HG03432 (cell line): ENCODE measurements around the gene PLXNC1.
"Not testable (repeated sequence)": the region's sequence is repeated elsewhere in the genome, so short reads cannot be mapped to it uniquely, and the experiment has no call there.

Experiments
- ATAC-seq: cut with Tn5 transposase; IDR thresholded peaks from one replicate; pipeline ENCODE4 v1.9.1; 2021; ENCODE audit warnings: mild to moderate bottlenecking, moderate library complexity; ENCODE audit not compliant: unreplicated experiment

Gene PLXNC1

DNA sequence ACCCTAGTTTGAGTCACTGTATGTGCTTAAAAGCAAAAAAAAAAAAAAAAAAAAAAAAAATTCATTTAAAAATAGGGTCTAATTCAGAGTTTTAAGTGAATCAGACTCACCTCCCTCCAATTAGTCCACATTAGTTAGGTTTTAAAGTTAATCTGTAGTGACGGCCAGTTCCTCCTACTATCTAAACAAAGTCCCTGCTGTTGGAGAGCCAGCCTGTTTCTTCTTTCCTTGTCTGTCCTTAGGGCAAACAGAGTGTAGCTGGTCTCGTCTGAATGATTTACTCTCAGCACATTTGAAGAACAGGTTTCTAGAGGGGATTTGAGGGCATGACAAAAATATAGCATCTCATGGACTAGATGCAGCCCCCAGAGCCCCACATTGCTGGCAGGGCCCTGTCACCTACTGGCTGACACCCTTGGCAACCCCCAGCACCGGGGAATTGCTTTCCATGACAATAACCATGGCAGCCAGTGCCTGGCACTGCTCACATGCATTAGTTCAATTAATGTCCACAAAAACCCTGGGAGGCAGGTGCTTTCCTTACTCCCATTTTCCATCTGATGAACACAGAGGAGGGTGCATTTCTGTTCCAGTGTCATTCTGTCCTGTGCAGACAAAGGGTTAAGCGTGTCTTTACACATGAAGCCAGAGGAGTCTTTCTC lies 138.3 kb downstream of the PLXNC1 start:
- no peak for ATAC-seq

DNA sequence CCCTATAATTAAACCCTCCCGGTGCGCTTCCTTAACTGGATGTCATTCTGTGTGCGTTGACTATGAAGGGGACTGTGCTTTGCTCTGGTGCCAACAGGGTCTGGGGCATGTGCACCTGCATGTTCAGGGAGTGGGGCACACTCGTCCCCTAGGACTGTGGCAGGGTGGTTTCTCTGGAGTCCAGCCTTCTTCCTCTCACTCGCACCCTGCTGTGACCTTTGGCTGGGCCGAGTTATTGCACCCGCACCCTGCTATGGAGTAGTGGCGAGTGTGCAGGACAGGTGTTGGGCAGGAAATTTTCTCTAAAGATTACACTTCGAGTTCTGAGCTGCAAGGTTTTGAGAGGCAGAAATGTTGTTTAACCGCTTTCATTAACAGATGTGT lies 138.9 kb downstream of the PLXNC1 start:
- no peak for ATAC-seq

DNA sequence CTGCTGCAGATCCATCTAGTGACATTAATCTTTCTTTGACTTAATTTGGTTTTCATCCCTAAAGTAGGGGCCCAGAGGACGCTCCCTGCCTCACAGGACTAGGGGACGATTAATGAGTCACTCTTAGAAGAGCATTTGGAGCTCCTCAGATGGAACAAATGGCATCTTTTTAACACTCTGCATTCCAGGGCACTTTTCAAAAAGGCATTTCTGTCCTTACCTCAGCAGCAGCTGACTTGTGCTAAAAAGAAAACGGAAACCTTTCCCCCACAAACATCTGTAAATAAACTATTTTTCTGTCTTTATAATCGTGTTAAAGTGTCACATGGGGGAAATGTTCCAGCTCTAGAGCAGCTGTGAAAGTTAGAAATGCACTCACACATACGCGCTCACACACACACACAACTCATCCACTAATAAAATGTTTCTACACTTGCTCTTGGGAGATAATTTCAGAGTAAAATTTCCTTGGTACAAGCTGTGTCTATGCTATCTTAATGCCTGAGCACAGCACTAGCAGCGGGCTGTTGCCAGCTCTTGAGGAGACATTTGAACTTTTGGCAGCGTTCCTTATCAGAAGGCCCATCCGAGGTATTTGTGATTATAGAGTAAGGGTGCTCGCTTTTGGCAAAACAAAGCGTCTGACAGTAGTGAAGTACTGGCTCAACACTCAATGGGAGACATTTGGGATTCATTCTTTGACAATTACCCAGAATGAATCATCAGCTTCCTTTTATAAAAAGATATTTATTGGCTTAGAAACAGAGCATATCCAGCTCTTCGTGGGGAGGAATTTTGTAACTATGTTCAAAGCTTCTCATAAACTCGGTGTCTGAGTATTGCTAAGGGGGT lies 141.3 kb downstream of the PLXNC1 start:
- ATAC-seq, result no peak

DNA sequence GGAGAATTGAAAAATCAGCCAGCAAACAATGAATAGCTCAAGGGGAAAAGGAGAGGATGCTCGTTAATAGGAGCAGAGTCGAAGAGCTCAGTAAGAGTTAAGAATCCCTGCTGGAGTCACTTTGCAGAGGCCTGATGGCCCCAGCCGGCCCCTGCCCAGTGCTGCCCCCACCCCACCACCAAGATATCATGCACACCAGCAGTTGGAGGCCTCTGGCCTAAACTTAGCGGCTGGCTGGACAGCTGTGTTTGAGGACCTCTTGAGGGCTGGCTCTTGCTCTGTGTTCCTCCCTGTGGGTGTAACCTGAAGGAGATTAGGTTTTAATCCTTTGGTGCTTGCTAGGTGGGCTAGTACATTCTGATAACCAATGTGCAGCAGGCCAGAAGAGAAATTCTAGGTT lies 142.0 kb downstream of the PLXNC1 start:
- ATAC-seq, result no peak

DNA sequence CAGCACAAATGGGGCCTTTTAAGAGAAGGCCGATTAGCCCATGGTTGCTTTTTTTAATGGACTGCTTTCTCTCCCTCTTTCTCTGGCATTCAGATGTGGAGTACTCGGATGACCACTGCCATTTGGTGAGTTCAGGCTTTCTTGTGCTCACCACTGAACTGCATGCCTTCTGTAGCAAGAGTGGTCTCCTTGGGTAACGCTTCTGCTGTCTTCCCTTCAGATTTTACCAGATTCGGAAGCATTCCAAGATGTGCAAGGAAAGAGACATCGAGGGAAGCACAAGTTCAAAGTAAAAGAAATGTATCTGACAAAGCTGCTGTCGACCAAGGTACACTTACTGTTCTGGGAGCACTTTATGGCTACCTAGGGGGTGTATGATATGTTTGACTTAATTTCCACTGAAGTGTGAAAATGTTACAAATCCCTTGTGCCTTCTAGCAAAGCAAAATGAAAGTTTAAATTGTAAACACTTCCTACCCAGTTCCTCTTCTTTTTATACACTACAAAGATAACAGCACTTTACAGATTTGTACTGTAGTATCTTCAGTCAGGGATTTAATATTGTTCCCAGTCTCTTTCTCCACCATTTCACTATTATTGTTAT lies 148.8 kb downstream of the PLXNC1 start:
- ATAC-seq, result no peak

DNA sequence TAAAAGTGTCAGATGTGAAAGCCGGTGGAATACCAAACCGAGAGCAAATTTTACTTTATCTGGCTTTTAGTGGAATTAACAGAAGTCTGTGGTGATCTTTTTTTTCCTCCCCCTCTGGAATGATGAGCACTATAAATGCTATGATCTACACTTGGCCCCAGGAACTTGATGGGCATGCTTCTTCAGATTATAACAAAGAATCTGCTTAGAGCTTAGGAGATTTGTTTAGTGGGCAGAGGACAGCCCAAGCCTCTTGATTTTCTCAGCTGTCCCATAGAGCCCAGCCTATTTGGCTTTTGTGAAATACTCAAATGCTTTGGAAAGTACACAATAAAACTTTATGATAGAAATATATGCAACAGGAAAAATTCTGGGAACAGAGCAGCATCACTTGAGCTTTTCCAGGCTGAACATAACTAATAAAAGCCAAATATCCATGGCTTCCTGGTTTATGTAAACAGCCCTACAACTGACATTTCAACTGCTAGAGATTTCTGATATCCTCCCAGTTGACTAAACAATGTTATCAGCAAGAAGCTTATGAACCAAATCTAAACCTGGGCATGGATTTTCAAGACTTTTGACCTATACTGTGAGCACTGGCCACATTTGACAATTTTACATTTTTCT lies 149.6 kb downstream of the PLXNC1 start:
- ATAC-seq, result no peak

DNA sequence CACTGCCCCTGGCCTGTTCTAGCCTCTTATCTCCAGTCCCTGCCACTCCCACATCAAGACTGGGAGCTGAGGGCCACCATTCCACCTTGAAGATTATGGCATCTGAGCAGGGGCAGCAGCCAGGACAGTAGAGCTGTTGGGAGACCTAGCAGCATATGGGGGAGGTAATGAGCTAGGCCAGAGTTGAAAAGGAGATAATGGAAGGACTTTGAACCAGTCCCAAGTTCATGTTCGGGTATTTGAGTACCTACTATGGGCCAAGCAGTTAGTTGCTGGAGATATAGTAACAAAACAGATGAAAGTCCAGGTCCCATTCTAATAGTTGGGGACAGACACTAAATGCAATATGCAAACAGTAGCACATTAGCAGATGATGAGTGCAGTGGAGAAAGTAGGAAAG lies 151.5 kb downstream of the PLXNC1 start:
- ATAC-seq, result no peak

DNA sequence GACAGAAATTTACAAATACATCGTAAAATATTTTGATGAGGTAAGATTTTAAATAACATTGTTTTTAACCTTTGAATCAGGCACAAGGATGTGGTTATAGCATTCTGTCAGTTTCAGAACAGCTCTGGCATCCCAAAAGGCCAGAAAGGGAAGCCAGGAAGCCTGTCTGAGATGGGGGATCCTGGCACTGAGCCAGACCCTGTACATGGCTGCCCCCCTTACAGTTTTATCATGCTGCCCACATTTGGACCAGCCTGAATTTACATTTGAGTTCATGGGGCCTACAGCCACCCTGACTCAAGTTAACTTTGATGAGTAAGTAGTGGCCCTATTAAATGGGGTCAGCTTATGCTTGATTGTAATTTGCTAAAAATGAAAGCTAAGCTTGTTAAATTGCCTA lies 155.6 kb downstream of the PLXNC1 start:
- no peak for ATAC-seq

DNA sequence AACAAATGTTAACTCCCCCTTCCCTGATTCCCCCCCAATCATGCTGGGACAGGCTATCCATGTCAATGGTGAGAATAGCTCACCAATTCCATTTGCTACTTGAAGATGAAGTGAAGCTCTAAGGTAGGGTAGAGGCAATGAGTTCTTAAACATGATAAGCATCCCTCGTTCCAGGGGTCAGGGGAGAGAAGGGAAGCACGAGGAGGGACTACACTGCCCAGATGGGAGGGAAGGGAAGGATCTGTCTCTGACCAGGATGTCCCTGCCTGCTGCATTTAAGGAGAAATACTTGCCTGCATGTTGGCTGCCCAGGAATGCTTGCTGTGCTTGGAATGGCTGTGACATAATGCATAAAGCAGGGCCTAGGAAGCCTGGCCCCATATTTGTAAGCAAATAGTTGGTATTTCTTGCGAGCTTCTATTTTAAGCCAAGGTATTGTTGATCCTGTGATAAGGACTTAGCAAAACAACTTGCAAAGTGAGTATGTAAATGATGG lies 156.2 kb downstream of the PLXNC1 start:
- ATAC-seq, result no peak

DNA sequence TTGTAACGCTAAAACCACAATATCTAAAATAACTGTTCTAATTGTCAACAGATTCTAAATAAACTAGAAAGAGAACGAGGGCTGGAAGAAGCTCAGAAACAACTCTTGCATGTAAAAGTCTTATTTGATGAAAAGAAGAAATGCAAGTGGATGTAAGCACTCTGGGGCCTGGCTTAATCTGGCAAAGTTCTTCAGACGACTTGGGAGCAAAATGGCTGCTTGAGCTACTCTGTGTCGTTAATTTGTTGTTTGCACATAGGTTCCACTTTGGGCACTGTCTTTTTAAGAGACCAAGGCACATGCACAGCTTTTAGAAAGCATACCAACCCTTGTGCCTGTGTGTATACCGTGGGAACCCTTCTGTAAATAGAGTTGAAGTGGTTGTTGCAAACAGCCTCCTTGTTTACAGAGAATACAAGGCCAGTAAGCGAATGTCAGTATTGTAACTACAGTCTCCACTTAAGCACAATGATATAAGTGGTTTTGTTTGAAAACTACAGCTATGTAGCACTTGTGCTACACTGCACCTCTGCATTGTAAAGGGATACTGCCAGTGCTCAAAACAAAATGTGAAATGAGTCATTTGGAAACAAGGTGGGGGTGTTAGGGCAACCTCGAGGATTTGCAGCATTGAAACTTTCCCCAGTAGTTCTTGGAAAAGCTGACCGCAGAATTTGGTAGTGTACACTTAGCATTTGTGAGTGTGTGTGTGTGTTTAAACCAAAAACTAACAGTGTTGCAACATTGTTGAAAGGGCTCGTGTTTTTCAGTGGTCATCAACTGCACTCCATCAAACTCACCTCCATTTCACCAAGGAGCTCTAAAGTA lies 157.0 kb downstream of the PLXNC1 start:
- ATAC-seq, result peak; percentile 62

DNA sequence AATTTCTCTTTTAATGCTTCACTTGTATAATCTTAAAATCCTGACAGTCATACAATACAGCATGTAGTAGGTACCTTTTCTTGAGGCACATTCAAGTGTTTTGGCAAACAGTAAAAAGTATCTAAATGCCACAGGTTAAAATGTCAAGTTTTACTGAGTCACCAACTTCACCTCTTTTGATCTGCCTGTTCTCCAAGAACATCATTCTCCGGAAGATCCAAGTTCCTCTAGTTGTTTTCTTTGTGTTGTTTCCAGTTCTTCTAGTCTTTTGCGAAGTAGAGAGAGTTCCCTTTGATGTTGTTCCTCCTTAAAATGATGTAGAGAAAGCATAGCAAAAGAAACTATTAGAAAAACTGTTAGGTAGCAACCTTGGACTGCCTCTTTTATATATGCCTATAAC lies 160.2 kb downstream of the PLXNC1 start:
- ATAC-seq, result no peak

DNA sequence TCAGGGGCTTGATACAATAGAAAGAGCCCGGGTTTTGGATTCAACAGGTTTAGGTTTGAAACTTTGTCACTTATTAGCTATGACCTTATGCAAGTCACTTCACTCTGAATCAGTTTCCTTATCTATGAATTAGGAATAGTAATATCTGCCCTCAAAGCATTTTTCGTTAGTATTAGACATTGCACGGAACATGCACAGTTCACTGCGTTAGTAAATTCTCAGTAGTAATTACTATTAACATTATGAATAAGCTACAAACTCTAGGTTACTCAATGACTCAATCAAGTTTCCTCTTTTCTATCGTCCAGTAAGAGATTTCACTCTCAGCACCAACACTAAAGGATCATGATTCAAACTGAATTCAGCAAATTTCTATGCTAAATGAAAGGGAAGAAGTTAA lies 161.0 kb downstream of the PLXNC1 start:
- peak; percentile 85 for ATAC-seq

DNA sequence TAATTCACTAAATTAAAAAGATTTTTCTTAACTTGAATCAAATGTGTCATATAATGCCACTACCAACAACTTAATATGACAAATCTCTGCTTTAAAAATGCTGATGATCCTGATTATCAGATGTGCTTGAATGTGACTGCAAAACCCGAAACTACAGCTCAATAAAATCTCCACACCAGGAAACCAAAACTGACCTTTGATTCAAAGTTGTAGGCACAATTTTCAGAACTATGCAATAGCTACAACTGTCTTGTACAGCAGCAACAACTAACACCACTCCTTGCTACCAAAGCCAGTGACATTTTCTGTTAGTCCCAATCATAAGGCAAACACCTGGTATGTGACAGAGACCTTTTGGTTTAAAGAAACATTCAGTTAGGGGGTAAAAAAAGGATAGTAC lies 164.0 kb downstream of the PLXNC1 start:
- no peak for ATAC-seq

DNA sequence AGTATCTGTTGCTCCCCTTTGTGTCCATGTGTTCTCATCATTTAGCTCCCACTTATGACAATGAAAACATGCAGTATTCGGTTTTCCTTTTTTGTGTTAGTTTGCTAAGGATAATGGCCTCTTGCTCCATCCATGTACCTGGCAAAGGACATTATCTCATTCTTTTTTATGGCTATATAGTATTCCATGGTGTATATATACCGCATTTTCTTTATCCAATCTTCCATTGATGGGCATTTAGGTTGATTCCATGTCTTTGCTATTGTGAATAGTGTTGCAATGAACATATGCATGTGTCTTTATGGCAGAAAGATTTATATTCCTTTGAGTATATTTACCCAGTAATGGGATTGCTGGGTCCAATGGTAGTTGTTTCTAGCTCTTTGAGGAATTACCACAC lies 168.2 kb downstream of the PLXNC1 start:
- ATAC-seq, result not testable (repeated sequence)

DNA sequence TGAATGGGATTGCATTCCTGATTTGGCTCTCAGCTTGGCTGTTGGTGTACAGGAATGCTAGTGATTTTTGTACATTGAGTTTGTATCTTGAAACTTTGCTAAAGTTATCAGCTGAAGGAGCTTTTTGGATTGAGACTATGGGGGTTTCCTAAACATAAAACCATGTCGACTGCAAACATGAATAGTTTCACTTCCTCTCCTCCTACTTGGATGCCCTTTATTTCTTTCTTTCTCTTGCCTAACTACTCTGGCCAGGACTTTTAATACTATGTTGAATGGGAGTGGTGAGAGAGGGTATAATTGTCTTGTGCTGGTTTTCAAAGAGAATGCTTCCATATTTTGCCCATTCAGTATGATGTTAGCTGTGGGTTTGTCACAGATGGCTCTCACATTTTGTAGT lies 169.8 kb downstream of the PLXNC1 start:
- ATAC-seq, result peak; percentile 66

DNA sequence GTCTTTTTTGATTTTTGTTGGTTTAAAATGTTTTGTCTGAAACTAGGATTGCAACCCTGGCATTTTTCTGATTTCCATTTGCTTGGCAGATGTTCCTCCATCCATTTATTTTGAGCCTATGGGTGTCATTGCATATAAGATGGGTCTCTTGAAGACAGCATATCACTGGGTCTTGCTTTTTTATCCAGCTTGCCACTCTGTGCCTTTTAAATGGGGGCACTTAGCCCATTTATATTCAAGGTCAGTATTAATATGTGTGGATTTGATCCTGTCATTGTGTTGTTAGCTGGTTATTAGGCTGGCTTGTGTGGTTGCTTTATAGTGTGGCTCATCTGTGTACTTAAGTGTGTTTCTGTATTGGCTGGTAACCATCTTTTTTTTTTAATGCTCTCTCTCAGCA lies 171.7 kb downstream of the PLXNC1 start:
- ATAC-seq, result no peak

DNA sequence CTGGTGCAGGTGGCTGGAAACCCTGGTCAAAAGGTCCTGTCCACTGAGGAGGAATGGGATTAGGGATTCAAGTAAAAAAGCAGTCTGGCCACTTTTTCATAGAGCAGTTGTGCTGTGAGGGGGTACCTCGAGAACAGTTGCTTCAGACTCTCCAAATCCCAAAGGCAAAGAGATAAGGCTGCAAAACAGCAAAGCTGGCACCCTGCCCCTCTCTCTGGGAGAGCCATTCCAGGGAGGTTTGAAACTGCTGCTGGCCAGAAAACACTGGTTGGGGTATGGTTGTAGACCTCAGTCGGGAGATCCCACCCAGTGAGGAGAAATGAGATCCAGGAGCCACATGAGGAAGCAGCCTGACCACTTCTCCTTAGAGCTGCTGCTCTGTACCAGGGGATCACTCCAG lies 174.0 kb downstream of the PLXNC1 start:
- no peak for ATAC-seq

DNA sequence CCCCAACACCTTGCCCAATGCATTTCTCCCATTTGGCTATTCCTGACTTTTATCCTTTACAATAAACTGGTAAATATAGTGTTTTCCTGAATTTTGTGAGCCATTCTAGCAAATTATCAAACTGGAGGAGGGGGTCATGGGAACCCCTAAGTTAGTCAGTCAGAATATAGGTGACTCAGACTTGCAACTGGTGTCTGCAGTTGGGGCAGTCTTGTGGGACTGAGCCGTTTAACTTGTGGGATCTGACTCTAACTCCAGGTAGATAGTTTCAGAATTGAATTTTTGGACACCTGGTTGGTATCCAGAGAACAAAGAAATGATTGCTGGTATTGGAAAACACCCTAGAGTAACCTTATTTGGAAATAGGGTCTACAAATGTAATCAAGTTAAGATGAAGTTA lies 177.9 kb downstream of the PLXNC1 start:
- no peak for ATAC-seq

DNA sequence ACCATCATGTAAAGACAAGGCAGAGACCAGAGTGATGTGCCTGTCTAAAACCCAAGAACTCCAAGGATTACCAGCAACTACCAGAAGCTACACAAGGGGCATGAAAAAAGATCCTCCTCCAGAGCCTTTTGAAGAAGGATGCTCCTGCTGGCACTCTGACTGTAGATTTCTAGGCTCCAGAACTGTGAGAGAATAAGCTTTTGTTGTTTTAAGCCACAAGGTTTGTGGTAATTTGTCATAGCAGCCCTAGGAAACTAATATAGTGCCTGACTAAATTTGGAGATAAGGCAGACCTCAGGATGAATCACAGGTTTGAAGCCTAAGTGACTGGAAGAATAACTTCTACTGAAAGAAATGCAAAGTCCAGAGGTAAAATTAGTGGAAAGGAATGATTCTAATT lies 178.3 kb downstream of the PLXNC1 start:
- ATAC-seq, result no peak

DNA sequence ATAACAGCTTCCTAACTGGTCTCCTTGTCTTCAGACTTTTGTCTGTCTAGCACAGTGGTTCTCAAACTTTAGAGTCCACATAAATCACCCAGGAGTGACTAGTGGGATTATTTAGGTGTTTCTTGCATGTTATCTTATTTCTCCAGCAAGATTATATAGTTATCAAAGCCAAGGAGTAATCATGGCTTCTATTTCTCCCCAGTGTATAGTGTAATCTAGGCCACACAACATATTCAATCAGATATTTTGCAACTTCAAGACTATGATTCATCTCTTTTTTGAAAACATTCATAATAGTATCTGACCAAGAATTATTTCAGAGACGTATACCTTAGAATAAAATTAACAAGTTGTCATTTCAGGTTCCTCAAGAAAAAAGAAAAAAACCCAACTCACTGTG lies 179.4 kb downstream of the PLXNC1 start:
- no peak for ATAC-seq

DNA sequence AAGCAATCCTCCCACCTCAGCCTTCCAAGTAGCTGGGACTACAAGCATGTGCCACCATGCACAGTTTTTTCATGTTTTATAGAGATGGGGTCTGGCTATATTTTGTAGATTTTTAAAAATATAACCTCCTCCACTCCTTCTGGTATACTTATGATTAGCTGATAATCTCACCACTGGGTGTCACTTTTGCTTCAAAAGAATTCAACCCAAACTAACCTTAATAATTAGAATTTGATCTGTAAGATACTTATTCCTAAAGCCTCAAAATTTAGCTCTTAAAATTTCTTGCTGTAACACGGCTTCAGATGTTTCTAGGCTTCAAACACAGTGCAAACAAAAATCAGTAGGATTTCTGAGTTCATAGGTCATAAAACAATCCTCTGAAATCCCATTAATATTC lies 181.0 kb downstream of the PLXNC1 start:
- ATAC-seq, result no peak
